Activated CD4-positive, alpha-beta T cell treated with anti-CD3 and anti-CD28 coated beads, Interleukin-2, amount 10 ng/mL, durations not matched to agents 7 days and 5 days (primary cell): ENCODE data around the gene NOS1AP. TPM values are rescaled to one million over a fixed set of nuclear protein-coding genes. Genes with fewer than 3 reads are reported as not detected.

ENCODE experiments used
- CTCF ChIA-PET: fragments of 350-600 bp; sonication (Branson Sonifier 250); formaldehyde crosslinking; loops from one replicate; lab custom pipeline; 2021; ENCODE audit warnings: antibody characterized with exemption; lab: Charles Lee
- POLR2A ChIA-PET: fragments of 350-600 bp; sonication (Branson Sonifier 250); formaldehyde crosslinking; loops from one replicate; lab custom pipeline; 2021; ENCODE audit warnings: antibody characterized with exemption; lab: Charles Lee
- DNase-seq: peaks from one replicate; pipeline ENCODE4 v3.0.0-alpha.2; 2020
- H3K27ac Mint-ChIP-seq: one replicate; pipeline ENCODE4 v1.8.0; 2021; ENCODE audit warnings: mild to moderate bottlenecking, moderate library complexity, mixed read lengths
- H3K27me3 Mint-ChIP-seq: one replicate; pipeline ENCODE4 v1.8.0; 2021; ENCODE audit warnings: mixed read lengths
- H3K36me3 Mint-ChIP-seq: one replicate; pipeline ENCODE4 v1.8.0; 2021; ENCODE audit warnings: low read depth, mixed read lengths
- H3K4me1 Mint-ChIP-seq: one replicate; pipeline ENCODE4 v1.8.0; 2021; ENCODE audit warnings: mixed read lengths
- H3K4me3 Mint-ChIP-seq: one replicate; pipeline ENCODE4 v1.8.0; 2021; ENCODE audit warnings: mild to moderate bottlenecking, moderate library complexity, mixed read lengths
- H3K9me3 Mint-ChIP-seq: one replicate; pipeline ENCODE4 v1.8.0; 2021; ENCODE audit warnings: mixed read lengths
- total RNA-seq, 2 experiments: library from RNA; stranded (reverse); gene quantifications; one replicate each; pipeline ENCODE4 v1.2.3, GENCODE V29; 2021

The NOS1AP gene
- total RNA-seq, 2 experiments from 2014 or later, result 0.06 TPM; not detected in 1

- peaks cover 7% of the 10 kb centered on the region for H3K27me3 Mint-ChIP-seq
- no peak overlapping the region for H3K27ac Mint-ChIP-seq
- H3K4me1 Mint-ChIP-seq, result no peaks in the 10 kb centered on the region
- H3K9me3 Mint-ChIP-seq, result no peaks in the 10 kb centered on the region
- ChIA-PET CTCF (interaction anchor here (0.6 kb wide), 1 partner anchor 226 kb away, joined by 3 read pairs; no protein-coding TSS in a partner anchor), POLR2A (no interaction called here)
- no peak overlapping the region for H3K4me3 Mint-ChIP-seq
- no peaks in the 10 kb centered on the region for H3K36me3 Mint-ChIP-seq
- DNase-seq, result no peak
Measured at GRCh38 chr1:162186026-162186374, 116.5 kb downstream of the NOS1AP start.

- H3K27me3 Mint-ChIP-seq, result peaks cover 7% of the 10 kb centered on the region
- H3K4me1 Mint-ChIP-seq, result no peaks in the 10 kb centered on the region
- CTCF ChIA-PET, result interaction anchor here (0.6 kb wide), 1 partner anchor 226 kb away, joined by 3 read pairs; no protein-coding TSS in a partner anchor
- no peak overlapping the region for H3K4me3 Mint-ChIP-seq
- H3K27ac Mint-ChIP-seq, result no peak overlapping the region
- no peaks in the 10 kb centered on the region for H3K36me3 Mint-ChIP-seq
- H3K9me3 Mint-ChIP-seq, result no peaks in the 10 kb centered on the region
- POLR2A ChIA-PET, result no interaction called here
- DNase-seq, result no peak
Measured at GRCh38 chr1:162186406-162186805, 116.9 kb downstream of the NOS1AP start.

GRCh38 chr1:162187687-162188276, 118.3 kb downstream of the NOS1AP start:
- CTCF ChIA-PET, result no interaction called here
- POLR2A ChIA-PET, result no interaction called here
- H3K27ac Mint-ChIP-seq, result no peak overlapping the region
- no peak overlapping the region for H3K4me3 Mint-ChIP-seq
- no peaks in the 10 kb centered on the region for H3K36me3 Mint-ChIP-seq
- H3K27me3 Mint-ChIP-seq, result peaks cover 7% of the 10 kb centered on the region
- no peaks in the 10 kb centered on the region for H3K4me1 Mint-ChIP-seq
- DNase-seq, result no peak
- no peaks in the 10 kb centered on the region for H3K9me3 Mint-ChIP-seq

- no peak for DNase-seq
- ChIA-PET POLR2A (no interaction called here), CTCF (no interaction called here)
- H3K36me3 Mint-ChIP-seq, result no peaks in the 10 kb centered on the region
- H3K27ac Mint-ChIP-seq, result no peak overlapping the region
- H3K4me3 Mint-ChIP-seq, result no peak overlapping the region
- peaks cover 7% of the 10 kb centered on the region for H3K27me3 Mint-ChIP-seq
- no peaks in the 10 kb centered on the region for H3K4me1 Mint-ChIP-seq
- H3K9me3 Mint-ChIP-seq, result no peaks in the 10 kb centered on the region
Measured at GRCh38 chr1:162189345-162189744, 119.9 kb downstream of the NOS1AP start.

- no peak for DNase-seq
- Mint-ChIP-seq H3K4me1 (no peaks in the 10 kb centered on the region), H3K9me3 (no peaks in the 10 kb centered on the region), H3K4me3 (no peak overlapping the region), H3K36me3 (no peaks in the 10 kb centered on the region), H3K27me3 (peaks cover 9% of the 10 kb centered on the region), H3K27ac (peak overlapping the region; percentile 32)
- POLR2A ChIA-PET, result no interaction called here
- CTCF ChIA-PET, result no interaction called here
Measured at GRCh38 chr1:162191396-162192305, 122.2 kb downstream of the NOS1AP start.

GRCh38 chr1:162192306-162192678, 122.8 kb downstream of the NOS1AP start:
- CTCF ChIA-PET, result no interaction called here
- POLR2A ChIA-PET, result no interaction called here
- H3K27me3 Mint-ChIP-seq, result peaks cover 9% of the 10 kb centered on the region
- no peak overlapping the region for H3K4me3 Mint-ChIP-seq
- peak overlapping the region; percentile 32 for H3K27ac Mint-ChIP-seq
- H3K36me3 Mint-ChIP-seq, result no peaks in the 10 kb centered on the region
- no peak for DNase-seq
- no peaks in the 10 kb centered on the region for H3K9me3 Mint-ChIP-seq
- H3K4me1 Mint-ChIP-seq, result no peaks in the 10 kb centered on the region

GRCh38 chr1:162192763-162193162, 123.3 kb downstream of the NOS1AP start:
- CTCF ChIA-PET, result interaction anchor here (1.4 kb wide), 1 partner anchor 18 kb away, joined by 4 read pairs; no protein-coding TSS in a partner anchor

GRCh38 chr1:162193221-162193620, 123.7 kb downstream of the NOS1AP start:
- no peaks in the 10 kb centered on the region for H3K9me3 Mint-ChIP-seq
- H3K4me1 Mint-ChIP-seq, result no peaks in the 10 kb centered on the region
- H3K27me3 Mint-ChIP-seq, result peaks cover 9% of the 10 kb centered on the region
- ChIA-PET CTCF (interaction anchor here (1.4 kb wide), 1 partner anchor 17 kb away, joined by 4 read pairs; no protein-coding TSS in a partner anchor), POLR2A (no interaction called here)
- no peak overlapping the region for H3K4me3 Mint-ChIP-seq
- no peaks in the 10 kb centered on the region for H3K36me3 Mint-ChIP-seq
- no peak overlapping the region for H3K27ac Mint-ChIP-seq
- no peak for DNase-seq

More at GRCh38 chr1:162192763-162193162, 123.3 kb downstream of the NOS1AP start:
- Mint-ChIP-seq H3K4me3 (no peak overlapping the region), H3K36me3 (no peaks in the 10 kb centered on the region), H3K27me3 (peaks cover 9% of the 10 kb centered on the region), H3K27ac (no peak overlapping the region), H3K9me3 (no peaks in the 10 kb centered on the region), H3K4me1 (no peaks in the 10 kb centered on the region)
- POLR2A ChIA-PET, result no interaction called here
- no peak for DNase-seq

GRCh38 chr1:162193815-162194214, 124.3 kb downstream of the NOS1AP start:
- Mint-ChIP-seq H3K36me3 (no peaks in the 10 kb centered on the region), H3K4me3 (no peak overlapping the region), H3K27ac (no peak overlapping the region), H3K4me1 (no peaks in the 10 kb centered on the region), H3K9me3 (no peaks in the 10 kb centered on the region), H3K27me3 (peaks cover 9% of the 10 kb centered on the region)
- POLR2A ChIA-PET, result no interaction called here
- DNase-seq, result no peak
- CTCF ChIA-PET, result interaction anchor here (1.4 kb wide), 1 partner anchor 17 kb away, joined by 4 read pairs; no protein-coding TSS in a partner anchor

- H3K4me3 Mint-ChIP-seq, result no peak overlapping the region
- ChIA-PET POLR2A (no interaction called here), CTCF (interaction anchor here (0.6 kb wide), 1 partner anchor 159 kb away, joined by 3 read pairs; no protein-coding TSS in a partner anchor)
- H3K27me3 Mint-ChIP-seq, result peaks cover 4% of the 10 kb centered on the region
- no peak overlapping the region for H3K27ac Mint-ChIP-seq
- no peaks in the 10 kb centered on the region for H3K9me3 Mint-ChIP-seq
- DNase-seq, result no peak
- H3K36me3 Mint-ChIP-seq, result no peaks in the 10 kb centered on the region
- no peaks in the 10 kb centered on the region for H3K4me1 Mint-ChIP-seq
Measured at GRCh38 chr1:162195567-162195966, 126.1 kb downstream of the NOS1AP start.

- no peak for DNase-seq
- Mint-ChIP-seq H3K4me3 (no peak overlapping the region), H3K9me3 (no peaks in the 10 kb centered on the region), H3K4me1 (no peaks in the 10 kb centered on the region), H3K27me3 (peaks cover 8% of the 10 kb centered on the region), H3K36me3 (no peaks in the 10 kb centered on the region), H3K27ac (no peak overlapping the region)
- ChIA-PET CTCF (no interaction called here), POLR2A (no interaction called here)
Measured at GRCh38 chr1:162196387-162196786, 126.9 kb downstream of the NOS1AP start.

GRCh38 chr1:162197041-162197531, 127.6 kb downstream of the NOS1AP start:
- peaks cover 14% of the 10 kb centered on the region for H3K27me3 Mint-ChIP-seq
- no peaks in the 10 kb centered on the region for H3K4me1 Mint-ChIP-seq
- no peak overlapping the region for H3K27ac Mint-ChIP-seq
- ChIA-PET POLR2A (no interaction called here), CTCF (no interaction called here)
- no peak overlapping the region for H3K4me3 Mint-ChIP-seq
- no peaks in the 10 kb centered on the region for H3K9me3 Mint-ChIP-seq
- H3K36me3 Mint-ChIP-seq, result no peaks in the 10 kb centered on the region
- no peak for DNase-seq
